Suprapubic skin (tissue), 4 donors: ENCODE results near the gene CSF1.

Experiments
- CTCF ChIP-seq, 2 donors: fragments of 200-600 bp in 1 of 2; fragments of 450-650 bp in 1 of 2; sonication (generic) in 1 of 2; IDR thresholded peaks; one replicate each; pipeline ENCODE4 v1.5.1; 2016 to 2019; ENCODE audit warnings: antibody characterized with exemption in 2 of 2, mild to moderate bottlenecking in 1 of 2, moderate library complexity in 1 of 2
- EP300 ChIP-seq: sonication (generic); formaldehyde crosslinking; IDR thresholded peaks from one replicate; pipeline ENCODE4 v1.6.1; 2017; ENCODE audit warnings: antibody characterized with exemption
- POLR2A ChIP-seq, 2 donors: fragments of 450-650 bp; IDR thresholded peaks; one replicate each; pipeline ENCODE4 v1.6.1; 2017; ENCODE audit warnings: antibody characterized with exemption in 2 of 2, mild to moderate bottlenecking in 2 of 2, moderate library complexity in 2 of 2
- POLR2AphosphoS5 ChIP-seq, 3 donors: sonication (generic); formaldehyde crosslinking; IDR thresholded peaks; one replicate each; pipeline ENCODE4 v1.6.1; 2017; ENCODE audit warnings: antibody characterized with exemption in 3 of 3

- no peak for TF ChIP-seq CTCF (IDR thresholded peaks at IDR 0.05)
- no peak for TF ChIP-seq POLR2A (IDR thresholded peaks at IDR 0.05)
- no peak for TF ChIP-seq POLR2AphosphoS5 (IDR thresholded peaks at IDR 0.05)
- no peak for TF ChIP-seq EP300
Observed at GRCh38 chr1:109912873-109913272, 2.2 kb downstream of the CSF1 start.
